ENCODE data around the gene GDF7.

DNA sequence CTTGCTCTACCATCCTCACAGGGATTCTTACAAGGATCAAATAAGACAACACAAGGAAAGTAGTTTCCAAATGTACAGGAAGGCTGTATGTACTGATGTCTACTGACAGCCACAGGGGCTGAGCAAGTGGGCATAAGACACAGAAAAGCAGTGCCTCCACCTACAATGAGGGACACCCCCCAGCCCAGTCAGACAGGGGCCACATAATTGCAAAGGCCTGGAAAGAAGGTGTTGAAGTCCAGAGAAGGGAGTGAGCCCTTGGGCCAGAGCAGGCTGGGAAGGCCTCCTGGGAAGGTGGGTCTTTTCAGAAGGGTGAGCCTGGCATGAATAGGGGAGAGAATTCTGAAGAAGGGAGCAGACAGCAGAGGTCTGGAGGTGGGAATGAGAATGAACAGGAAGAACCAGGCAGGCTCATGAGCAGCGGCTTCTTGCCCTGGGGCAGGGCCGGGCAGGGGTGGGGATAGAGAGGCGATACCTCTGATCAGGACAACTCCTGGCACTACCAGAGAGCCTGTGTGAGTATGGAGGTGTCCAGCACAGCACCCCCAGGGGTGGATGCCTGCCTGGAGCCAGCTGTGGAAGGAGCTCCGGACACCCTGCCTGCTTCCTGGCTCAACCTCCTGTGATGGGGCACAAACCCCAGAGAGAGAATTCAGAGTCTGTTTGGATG lies 46.1 kb upstream of the GDF7 start:
- TF ChIP-seq POLR2A (IDR thresholded peaks at IDR 0.05; ENCODE audit: extremely low read depth, insufficient read length) (no peak), CTCF (IDR thresholded peaks at IDR 0.05; ENCODE audit: low read depth, low read length) (no peak)

Measured in NB4 (cell line).